Retina (tissue), 1 donor: ENCODE measurements around the gene XAF1.
A peak's percentile ranks its signal among the peaks of the same experiment; 100 is the strongest.
"Not testable (repeated sequence)": the region's sequence is repeated elsewhere in the genome, so short reads cannot be mapped to it uniquely, and the experiment has no call there.

Experiments used
- DNase-seq: peaks from one replicate; pipeline ENCODE4 v3.0.0-alpha.2; 2016

Gene XAF1, protein sequence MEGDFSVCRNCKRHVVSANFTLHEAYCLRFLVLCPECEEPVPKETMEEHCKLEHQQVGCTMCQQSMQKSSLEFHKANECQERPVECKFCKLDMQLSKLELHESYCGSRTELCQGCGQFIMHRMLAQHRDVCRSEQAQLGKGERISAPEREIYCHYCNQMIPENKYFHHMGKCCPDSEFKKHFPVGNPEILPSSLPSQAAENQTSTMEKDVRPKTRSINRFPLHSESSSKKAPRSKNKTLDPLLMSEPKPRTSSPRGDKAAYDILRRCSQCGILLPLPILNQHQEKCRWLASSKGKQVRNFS

DNA sequence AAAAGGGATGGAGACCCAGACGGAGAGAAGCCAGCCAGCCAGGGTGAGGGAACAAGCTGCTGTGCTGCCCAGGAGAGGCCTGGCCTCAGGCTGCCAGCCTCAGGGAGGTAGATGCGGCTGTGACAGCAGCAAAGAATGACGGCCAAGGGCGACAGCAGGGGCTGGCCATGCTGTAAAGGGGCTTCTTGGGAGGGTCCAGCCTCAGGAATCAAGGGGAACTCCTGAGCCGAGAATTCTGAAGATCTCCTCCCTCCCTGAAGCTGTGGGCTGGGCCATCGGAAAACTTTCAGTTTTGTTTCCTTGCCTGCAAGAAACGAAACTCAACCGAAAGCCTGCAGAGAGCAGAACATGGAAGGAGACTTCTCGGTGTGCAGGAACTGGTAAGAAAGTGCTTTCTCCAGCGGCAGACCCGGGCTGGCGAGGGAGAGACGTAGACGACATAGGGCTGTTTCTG, at the start of gene XAF1:
XAF1 (plus strand) TSS at position 316 of the 454 bp plus-strand sequence; CDS start at position 349, 33 bp downstream.
- no peak for DNase-seq

DNA sequence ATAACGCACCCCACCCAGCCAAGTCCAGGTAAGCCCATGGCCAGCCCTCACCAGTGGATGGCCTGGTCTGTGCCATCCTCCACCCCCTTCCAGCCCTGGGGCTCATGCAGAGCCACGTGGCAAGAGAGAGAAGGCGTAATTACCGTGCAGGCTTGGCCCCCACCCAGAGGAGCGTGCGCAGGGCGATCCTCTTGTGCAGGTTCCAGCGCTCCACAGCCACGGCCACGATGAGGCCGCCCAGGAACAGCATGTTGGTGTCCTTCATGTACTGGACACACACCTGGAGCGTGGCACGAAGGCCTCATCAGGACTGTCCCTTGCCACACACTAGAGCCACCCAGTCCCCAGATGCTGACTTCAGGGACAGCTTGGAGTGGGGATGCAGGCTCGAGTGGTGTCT, 49.3 kb upstream of the XAF1 start:
- DNase-seq: no peak

DNA sequence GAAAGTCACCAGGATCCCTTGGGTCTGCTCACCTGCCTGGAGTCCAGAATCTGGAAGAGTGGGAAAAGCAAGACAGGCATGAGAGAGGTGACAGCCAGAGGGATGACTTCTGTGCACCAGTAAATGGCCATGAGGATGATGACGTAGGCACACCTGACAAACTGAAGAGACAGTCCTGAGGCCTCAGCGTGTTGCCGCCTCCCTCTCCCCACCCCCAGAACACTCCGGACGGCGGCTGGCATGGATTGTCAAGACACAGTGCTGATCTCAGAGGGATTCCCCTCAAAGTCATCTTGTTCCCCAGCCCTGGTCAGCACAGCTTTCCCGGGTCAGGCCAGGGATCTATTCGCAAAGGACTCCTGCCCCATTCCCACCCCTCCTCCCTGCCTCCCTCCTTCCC, 48.9 kb upstream of the XAF1 start:
- DNase-seq: no peak

DNA sequence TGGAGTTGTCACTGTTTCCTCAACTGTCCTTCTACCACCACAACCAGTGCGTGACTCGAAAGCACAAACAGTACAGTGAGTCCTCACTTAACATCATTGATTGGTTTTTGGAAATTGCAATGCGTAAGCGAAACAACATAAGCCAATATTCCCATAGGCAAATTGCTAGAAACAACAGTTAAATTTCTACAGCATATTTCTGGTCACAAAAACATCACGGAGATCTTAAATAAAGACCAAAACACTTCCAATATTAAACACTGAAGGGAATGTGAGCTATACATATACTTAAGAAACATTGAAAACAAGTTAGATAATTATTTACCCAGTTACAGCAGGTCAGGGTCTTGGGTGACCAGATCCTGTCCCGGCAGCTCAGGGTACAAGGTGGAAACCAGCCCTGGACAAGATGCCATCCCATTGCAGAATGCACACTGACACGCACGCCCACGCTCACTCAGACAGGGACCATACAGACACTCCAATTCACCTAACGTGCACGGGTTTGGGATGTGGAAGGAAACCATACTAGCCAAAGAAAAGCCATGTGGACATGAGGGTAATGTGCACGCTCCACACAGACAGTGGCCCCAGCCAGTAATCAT, 47.4 kb upstream of the XAF1 start:
- no peak for DNase-seq

DNA sequence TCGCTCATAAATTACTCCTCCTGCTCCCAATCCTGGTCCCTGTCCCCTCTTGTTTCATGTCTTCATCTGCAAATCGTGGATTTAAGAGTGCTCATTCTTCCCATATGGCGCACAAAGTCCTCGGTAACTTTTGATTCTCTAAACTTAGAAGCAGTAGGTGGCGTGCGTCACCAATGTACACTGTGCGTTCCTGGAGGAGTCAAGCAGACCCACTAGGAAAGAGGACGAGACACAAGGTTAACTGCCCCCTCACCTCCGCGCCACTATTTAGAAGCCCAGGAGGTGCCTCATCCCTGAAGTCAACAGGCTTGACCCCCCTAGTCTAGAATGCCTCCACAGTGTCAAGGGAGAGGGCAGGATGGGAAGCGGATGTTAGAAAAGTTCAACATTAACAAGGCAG, 45.5 kb upstream of the XAF1 start:
- DNase-seq: no peak

DNA sequence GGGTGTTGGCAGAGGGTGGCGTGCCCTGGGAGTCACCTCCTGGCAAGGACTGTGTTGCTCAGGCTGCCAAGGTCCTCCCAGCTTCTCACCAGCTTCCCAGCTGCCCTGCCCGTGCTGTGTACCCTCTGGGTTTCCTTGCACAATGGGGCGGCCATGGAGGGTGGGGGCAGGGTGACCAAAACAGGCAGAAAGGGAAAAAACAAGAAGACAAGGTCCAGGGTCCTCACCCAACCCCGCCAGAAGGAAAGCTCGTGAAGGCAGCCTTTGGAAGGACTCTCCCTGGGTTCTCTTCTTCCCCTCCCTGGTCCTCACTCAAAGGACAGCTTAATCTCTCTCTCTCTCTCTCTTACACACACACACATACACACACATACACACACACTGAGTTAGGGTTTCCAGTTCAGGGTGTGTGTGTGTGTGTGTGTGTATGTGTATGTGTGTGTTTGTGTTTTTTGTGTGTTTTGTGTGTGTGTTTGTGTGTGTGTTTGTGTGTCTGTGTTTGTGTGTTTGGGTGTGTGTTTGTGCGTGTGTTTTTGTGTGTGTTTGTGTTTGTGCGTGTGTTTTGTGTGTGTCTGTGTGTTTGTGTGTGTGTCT, 44.7 kb upstream of the XAF1 start:
- no peak for DNase-seq

DNA sequence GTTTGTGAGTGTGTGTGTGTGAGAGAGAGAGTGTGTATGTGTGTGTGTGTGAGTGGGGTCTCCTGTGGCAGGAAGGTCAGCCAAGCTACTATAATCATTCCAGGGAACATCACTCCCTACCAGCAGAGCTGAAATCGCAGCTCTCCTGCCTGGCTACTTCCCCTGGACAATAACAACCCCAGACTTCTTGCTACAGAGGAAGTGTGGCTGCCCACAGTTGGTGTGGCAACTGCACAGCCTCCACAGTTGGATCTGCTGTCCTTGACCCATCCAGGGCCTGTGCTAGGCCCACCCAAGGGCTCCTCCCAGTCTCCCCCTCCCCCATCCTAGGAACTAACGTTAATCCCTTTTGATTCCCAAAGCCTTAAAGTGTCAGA, 44.2 kb upstream of the XAF1 start:
- DNase-seq: no peak

DNA sequence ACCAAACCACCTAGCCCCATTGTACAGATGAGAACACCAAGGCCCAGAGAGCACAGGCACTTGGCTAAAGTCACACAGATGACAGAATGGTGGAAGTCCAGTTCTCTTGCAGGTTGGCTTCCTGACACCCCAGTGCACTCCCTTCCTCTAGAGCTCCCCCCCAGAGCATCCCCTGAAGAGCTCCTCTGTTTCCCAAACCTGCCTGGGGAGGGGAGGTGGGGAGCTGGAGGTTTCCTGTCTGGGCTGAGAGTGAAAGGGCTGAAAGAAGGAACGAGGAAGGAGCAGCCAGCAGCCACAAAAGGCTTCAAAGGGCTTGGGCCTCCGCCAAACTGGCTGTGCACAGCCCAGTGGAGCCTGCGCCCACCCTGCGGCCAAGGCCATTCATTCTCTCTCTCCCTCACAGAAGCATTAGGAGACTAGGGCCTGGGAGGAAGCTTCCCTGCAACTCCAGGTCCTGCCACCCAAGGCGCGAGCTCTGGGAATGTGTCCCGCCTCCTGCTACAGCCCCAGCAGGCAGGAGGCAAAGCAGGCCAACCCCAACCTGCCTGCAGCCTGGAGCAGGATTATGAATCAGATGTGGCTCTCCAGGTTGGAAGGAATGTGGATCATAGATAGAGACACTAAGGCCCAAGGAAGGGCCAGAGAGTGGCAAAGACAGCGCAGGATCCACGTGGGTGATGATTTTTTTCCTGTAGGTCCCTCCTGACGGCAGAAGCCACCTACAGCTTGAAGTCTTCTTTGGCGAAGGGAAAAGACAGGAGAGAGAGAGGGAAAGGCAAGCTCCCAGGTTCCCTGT, 43.6 kb upstream of the XAF1 start:
- peak; percentile 42 for DNase-seq

DNA sequence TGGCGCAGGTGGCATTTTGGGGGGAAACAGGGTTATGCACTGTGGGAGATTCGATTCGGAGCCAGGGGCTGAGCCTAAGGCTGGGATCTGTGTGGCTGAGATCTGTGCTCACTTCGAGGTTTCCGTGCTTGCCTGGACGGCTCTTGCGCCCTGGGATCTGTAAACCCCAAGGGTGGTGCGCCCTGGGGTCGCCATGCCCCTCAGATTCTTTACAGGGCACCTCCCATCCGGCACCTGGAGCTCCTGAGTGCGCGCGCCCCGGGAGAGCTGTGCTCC, 43.1 kb upstream of the XAF1 start:
- no peak for DNase-seq

DNA sequence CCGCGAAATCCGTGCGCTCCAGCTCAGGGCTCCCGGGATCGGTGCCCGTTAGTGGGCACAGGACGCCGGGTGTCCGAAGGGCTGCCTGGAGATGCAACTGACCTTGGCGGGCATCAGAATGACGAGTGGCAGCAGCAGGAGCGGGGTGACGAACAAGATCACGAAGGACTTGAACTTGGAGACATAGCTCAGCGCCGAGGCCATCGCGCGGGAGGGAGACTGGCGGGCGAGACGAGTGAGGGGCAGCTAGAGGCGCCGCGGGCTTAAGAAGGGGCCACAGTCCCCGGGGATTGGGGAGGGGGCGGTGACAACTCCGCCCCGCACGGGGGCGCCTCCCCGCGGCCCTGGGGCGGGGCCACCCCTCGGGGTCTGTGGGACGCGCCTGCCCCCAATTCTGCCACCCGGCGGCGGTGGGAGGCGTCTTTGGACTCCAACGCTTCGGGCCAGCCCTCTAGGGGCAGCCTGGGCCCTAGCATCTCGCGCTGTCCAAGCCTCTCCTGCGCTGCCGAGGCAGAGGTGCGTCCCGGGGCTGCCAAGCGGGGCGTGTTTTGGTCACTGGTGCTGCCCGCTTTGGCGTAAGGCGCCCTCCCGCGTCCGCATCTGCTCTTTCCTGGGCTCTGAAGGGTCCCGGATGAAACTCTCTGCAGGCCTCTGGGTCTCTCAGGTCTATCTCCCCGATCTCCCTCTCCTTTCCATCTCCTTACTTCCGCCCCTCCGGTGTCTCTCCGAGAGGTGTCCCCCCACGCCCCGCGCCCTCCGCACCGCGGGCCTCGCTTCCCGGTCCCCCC, 42.5 kb upstream of the XAF1 start, which contains the start of gene SLC13A5:
SLC13A5 (minus strand) TSS at position 240 of the 788 bp plus-strand sequence; CDS start at position 204, 36 bp downstream.
- DNase-seq: peak; percentile 85

DNA sequence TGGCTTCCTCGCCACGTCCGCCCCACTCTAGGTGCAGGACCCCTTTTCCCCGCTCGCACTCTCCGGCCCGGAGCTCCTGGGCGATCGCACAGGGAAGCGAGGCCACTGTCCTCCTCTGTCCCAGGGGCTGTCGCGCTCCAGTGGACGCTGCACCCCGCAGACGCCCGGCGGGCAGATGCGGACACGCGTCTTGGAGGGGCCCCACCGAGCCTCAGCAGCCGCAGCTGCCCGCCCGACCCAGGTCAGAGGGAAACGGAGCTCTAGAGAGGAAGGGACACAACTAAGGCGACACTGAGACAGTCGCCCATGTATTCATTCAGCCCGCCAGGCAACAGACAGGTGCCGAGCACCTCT, 42.0 kb upstream of the XAF1 start:
- no peak for DNase-seq

DNA sequence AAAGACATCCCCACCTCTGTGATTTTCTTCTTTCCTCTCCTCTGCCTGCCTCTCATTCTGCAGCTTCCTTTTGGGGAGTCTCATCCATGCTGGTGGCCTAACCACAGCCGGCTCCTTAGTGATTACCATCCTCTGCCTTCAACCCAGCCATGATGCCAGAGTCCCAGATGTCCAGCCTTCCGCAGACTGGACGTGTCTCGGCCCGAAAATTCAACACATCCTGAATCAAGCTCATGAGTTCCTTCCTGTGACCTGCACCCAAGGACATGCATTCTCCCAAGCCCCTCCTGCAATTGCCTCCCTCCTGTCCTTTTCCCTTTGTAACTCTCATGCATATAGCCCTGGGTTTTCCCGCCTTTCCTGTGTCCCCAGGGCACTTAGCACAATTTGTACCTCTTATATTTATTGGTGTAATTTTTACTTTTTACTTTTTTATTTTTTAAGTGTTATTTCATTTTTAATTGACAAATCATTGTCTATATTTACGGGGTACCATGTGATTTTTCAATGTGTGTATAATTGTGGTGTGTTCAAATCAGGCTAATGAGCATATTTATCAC, 41.5 kb upstream of the XAF1 start:
- no peak for DNase-seq

DNA sequence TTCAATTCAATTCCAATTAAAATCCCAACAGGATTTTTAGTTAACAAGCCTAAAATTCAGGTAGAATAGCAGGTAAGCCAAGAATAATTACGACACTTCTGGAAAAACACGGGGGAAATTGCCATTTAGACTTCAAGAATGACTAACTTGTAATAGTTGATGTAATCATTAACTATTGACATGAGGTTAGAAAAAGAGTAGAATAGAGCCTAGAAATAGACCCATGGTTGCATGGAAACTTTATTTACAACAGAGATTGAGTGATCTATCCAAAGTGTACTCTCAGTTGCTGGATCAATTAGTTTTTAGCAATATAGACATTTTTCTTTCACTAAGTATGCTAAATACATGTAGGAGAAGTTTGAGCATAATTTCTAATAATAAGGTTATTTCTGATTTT, 39.1 kb upstream of the XAF1 start:
- no peak for DNase-seq

DNA sequence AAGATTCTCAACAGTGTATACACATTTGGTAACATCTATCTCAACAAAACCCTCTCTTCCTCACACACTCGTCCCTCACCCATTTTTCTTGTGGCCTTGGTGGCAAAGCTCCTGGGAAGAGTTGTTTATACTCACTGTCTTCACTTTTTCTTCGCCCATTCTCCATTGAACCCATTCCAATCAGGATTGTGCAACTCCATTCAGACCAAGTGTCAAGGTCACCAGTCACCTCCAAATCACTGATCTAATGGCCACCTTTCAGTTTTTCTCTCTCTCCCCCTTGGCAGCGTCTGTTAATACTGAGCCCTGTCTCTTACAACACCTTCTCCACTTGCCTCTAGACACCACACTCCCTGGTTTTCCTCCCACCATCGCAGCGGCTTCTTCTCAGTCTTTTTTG, 34.1 kb upstream of the XAF1 start:
- no peak for DNase-seq

DNA sequence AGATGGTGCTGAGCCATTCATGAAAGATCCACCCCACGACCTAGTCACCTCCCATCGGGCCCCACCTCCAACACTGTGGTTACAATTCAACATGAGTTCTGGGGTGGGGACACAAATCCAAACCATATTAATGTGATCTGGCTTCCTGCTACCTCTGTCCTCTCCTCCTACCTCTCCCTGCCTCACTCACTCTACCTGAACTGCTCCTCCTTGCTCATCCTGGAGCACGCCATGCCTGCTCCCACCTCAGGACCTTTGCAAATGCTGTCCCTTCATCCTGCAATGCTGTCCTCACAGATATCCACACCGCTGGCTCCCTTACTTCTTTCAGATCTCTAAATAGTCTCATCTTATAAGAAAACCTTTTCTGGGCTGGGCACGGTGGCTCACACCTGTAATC, 31.8 kb upstream of the XAF1 start:
- no peak for DNase-seq

DNA sequence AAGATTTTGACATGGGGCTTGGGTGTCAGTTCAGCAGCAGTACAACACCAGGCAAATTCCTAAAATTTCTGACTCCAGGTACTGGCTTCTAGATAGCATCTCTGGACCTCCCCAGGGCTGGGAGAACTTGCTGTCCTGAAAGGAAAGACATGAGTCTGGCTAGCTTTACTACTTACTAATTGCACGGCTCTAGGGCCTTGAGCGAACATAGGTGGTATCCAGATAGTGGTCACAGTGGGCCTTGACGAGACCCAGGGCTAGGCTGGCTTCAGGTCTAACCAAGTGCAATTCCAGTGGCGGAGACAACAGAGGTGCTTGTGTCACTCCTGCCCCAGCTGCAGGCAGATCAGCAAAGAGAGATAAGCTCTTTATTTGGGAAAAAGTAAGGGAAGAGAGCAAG, 26.3 kb upstream of the XAF1 start:
- no peak for DNase-seq

DNA sequence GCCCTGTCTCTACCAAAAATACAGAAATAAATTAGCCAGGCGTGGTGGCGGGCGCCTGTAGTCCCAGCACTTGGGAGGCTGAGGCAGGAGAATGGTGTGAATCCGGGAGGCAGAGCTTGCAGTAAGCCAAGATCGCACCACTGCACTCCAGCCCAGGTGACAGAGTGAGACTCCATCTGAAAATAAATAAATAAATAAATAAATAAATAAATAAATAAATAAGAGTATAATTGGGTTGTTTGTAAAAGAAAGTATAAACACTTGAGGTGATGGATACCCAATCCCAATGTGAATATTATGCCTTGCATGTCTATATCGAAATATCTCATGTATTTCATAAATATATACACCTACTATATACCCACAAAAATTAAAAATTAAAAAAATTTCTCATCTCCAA, 9.2 kb upstream of the XAF1 start:
- DNase-seq: not testable (repeated sequence)

DNA sequence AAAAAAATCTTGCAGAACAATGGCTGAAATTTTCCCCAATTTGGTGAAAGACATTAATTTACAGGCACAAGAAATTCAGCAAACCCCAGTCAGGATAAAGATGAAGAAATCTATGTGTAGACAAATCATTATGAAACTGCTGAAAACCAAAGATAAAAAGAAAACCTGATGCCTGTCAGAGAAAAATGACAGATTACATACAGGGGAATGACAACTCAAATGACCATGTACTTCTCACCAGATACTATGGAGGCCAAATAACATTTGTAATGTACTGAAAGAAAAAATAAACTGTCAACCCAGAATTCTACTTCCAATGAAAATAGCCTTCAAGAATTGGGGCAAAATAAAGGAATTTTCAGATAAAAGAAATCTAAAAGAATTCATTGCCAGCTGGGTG, 7.2 kb upstream of the XAF1 start:
- no peak for DNase-seq

DNA sequence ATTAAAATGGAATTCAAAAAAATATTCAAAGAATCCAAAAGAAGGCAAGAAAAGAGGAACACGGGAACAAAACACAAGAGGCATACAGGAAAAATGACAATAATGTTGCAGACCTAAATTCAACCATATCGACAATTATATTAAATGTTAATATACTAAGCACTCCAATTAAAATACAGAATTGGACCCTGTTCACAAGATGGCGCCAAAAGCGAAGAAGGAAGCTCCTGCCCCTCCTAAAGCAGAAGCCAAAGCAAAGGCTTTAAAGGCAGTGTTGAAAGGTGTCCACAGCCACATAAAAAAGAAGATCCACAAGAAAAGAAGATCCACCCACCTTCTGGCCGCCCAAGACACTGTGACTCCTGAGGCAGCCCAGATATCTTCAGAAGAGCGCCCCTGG, 6.3 kb upstream of the XAF1 start:
- no peak for DNase-seq

DNA sequence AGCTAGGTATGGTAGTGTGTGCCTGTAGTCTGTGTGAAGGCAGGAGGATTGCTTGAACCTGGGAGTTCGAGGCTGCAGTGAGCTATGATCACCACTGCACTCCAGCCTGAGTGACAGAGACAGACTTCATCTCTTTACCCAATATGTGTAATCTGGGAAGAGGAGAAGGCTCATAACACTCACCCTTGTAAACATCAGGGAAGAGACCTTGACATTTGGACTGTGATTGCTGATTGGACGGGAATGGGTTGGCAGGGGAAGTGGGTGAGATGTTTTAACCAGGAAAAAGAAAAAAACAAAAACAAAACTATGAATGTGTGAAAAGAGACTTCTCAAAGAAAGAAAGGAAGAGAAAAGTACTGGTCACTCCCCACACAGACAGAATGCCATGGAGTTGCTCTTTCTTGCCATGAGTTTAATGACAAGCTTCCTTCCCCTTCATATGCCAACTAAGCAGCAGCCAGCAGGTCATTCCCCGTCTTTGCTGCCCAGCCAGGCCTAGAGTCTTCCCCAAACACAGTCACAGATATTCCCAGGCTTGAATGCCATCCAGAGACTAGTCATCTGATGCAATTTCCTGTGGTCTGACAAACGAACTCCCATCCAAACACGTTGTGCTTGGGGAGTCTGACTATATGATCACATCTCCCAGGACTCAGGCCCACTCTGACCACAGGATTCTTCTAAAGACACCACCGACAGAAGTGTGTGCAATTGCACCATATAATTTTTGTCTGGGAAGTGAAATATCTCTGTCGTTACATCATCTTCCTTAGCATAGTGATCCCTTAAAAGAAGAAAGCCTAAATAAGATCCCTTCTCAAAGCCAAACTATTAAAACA, 3.6 kb upstream of the XAF1 start:
- no peak for DNase-seq

DNA sequence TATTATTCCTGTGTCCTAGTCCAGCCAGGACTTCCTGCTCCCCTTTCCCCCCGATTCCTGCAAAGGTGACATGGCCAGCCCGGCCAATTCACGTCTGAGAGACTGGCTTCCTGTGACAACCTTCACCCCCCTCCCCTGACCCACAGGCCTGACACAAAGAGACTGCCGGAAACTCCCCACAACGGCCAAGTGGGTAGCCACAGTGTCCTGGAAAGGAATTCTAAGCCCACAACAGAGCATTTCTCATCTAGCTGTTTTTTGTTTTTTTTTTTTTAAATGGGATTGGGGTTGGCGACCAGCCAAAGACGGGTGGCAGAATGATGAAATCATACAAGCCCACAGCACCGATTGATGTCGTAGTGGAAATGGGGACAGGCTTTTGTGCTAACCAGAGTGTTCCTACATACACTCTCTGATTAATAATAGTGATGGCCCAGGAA, 2.8 kb upstream of the XAF1 start:
- DNase-seq: peak; percentile 54

DNA sequence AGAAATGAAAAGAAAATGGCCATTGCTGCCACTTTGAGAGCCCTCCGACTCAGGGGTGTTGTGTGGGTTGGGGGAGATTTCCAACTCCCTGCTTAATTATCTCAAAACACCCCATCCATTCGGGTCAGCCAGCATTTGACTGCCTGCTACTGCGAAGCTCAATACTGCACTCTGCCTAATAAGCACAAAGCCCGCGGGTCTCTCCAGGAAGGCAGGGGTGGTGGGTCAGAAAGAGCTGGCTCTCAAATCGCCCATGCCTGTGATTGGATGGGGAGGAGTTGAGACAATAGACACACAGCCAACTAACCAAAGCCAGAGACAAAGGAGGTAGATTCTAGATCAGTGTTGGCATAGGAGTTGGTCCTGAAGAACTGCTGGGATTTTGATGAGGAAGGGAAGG, 2.3 kb upstream of the XAF1 start:
- peak; percentile 39 for DNase-seq
